OCI-LY1 (cell line): ENCODE results near the gene THEM4.

Experiments
- CTCF ChIP-seq: fragments of 200-600 bp; sonication (generic), shearing (Covaris generic); IDR thresholded peaks from 2 replicates; pipeline ENCODE4 v1.5.1; 2017; ENCODE audit warnings: mild to moderate bottlenecking, antibody characterized with exemption, low read length, moderate library complexity, mixed read lengths
- EZH2 ChIP-seq: fragments of 200-600 bp; sonication (generic), shearing (Covaris generic); IDR thresholded peaks from 2 replicates; pipeline ENCODE4 v1.8.0; 2017; ENCODE audit warnings: borderline replicate concordance, mixed run types, mild to moderate bottlenecking, antibody characterized with exemption, low read length, moderate library complexity, mixed read lengths

GRCh38 chr1:151909167-151910149 lies at the start of gene THEM4:
- peak; percentile 35; the same call in 1 of the 2 replicates for TF ChIP-seq CTCF
- TF ChIP-seq EZH2, result no peak
